Activated naive CD8-positive, alpha-beta T cell (primary cell): Measurements from ENCODE around the gene STAMBPL1.

Experiments used
- H3K27ac Mint-ChIP-seq: one replicate; pipeline ENCODE4 v1.8.0; 2021; ENCODE audit warnings: mixed read lengths
- H3K27me3 Mint-ChIP-seq: one replicate; pipeline ENCODE4 v1.8.0; 2021; ENCODE audit warnings: mixed read lengths
- H3K36me3 Mint-ChIP-seq: one replicate; pipeline ENCODE4 v1.8.0; 2021; ENCODE audit warnings: mixed read lengths
- H3K4me1 Mint-ChIP-seq: one replicate; pipeline ENCODE4 v1.8.0; 2021; ENCODE audit warnings: low read depth, mixed read lengths
- H3K4me3 Mint-ChIP-seq: one replicate; pipeline ENCODE4 v1.8.0; 2021; ENCODE audit warnings: mild to moderate bottlenecking, mixed read lengths
- H3K9me3 Mint-ChIP-seq: one replicate; pipeline ENCODE4 v1.8.0; 2021; ENCODE audit warnings: low read depth, mixed read lengths

STAMBPL1 gene

DNA sequence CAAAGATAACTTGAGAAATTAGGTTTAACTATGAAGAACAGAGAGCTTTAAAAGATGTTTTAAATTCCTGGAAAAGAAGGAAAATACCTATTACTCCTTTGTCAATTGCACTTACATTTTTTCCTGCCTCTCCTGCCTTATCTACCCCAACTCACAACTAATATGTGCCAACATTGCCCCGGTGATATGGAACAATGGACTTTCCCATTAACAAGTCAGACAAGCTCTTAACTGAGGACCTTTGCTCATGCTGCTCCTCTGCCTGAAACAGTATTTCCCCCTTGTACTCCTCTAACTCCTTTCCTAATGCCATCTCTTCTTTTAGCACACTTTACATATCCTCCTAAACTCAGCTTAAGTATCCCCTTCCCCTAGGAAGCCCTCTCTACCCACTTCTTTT, 77.3 kb downstream of the STAMBPL1 start:
- H3K36me3 Mint-ChIP-seq, result peaks cover 11% of the 10 kb centered on the region
- H3K4me3 Mint-ChIP-seq, result no peak overlapping the region
- no peaks in the 10 kb centered on the region for H3K27me3 Mint-ChIP-seq
- H3K27ac Mint-ChIP-seq, result no peak overlapping the region
- no peaks in the 10 kb centered on the region for H3K9me3 Mint-ChIP-seq
- H3K4me1 Mint-ChIP-seq, result peaks cover 16% of the 10 kb centered on the region

GRCh38 chr10:88958721-88959120, 78.7 kb downstream of the STAMBPL1 start:
- Mint-ChIP-seq H3K36me3 (peaks cover 10% of the 10 kb centered on the region), H3K27me3 (no peaks in the 10 kb centered on the region), H3K9me3 (no peaks in the 10 kb centered on the region), H3K4me3 (no peak overlapping the region), H3K4me1 (peaks cover 24% of the 10 kb centered on the region), H3K27ac (no peak overlapping the region)

GRCh38 chr10:88960802-88961201, 80.8 kb downstream of the STAMBPL1 start:
- H3K4me1 Mint-ChIP-seq, result peaks cover 24% of the 10 kb centered on the region
- H3K36me3 Mint-ChIP-seq, result peaks cover 3% of the 10 kb centered on the region
- no peaks in the 10 kb centered on the region for H3K9me3 Mint-ChIP-seq
- no peak overlapping the region for H3K27ac Mint-ChIP-seq
- H3K27me3 Mint-ChIP-seq, result no peaks in the 10 kb centered on the region
- no peak overlapping the region for H3K4me3 Mint-ChIP-seq

- Mint-ChIP-seq H3K4me3 (no peak overlapping the region), H3K9me3 (no peaks in the 10 kb centered on the region), H3K36me3 (peaks cover 3% of the 10 kb centered on the region), H3K4me1 (peaks cover 24% of the 10 kb centered on the region), H3K27ac (no peak overlapping the region), H3K27me3 (no peaks in the 10 kb centered on the region)
Measured at GRCh38 chr10:88961266-88961665, 81.2 kb downstream of the STAMBPL1 start.

GRCh38 chr10:88962336-88962735, 82.3 kb downstream of the STAMBPL1 start:
- H3K27ac Mint-ChIP-seq, result no peak overlapping the region
- H3K36me3 Mint-ChIP-seq, result peaks cover 3% of the 10 kb centered on the region
- H3K4me1 Mint-ChIP-seq, result peaks cover 24% of the 10 kb centered on the region
- H3K27me3 Mint-ChIP-seq, result no peaks in the 10 kb centered on the region
- peak overlapping the region; percentile 56 for H3K4me3 Mint-ChIP-seq
- H3K9me3 Mint-ChIP-seq, result no peaks in the 10 kb centered on the region

- Mint-ChIP-seq H3K27me3 (no peaks in the 10 kb centered on the region), H3K27ac (no peak overlapping the region), H3K9me3 (no peaks in the 10 kb centered on the region), H3K36me3 (peaks cover 3% of the 10 kb centered on the region), H3K4me3 (no peak overlapping the region), H3K4me1 (peaks cover 24% of the 10 kb centered on the region)
Measured at GRCh38 chr10:88963318-88963717, 83.3 kb downstream of the STAMBPL1 start.

- H3K4me1 Mint-ChIP-seq, result peaks cover 24% of the 10 kb centered on the region
- peaks cover 3% of the 10 kb centered on the region for H3K36me3 Mint-ChIP-seq
- H3K27me3 Mint-ChIP-seq, result no peaks in the 10 kb centered on the region
- no peak overlapping the region for H3K4me3 Mint-ChIP-seq
- no peak overlapping the region for H3K27ac Mint-ChIP-seq
- no peaks in the 10 kb centered on the region for H3K9me3 Mint-ChIP-seq
Measured at GRCh38 chr10:88964360-88964759, 84.3 kb downstream of the STAMBPL1 start.

GRCh38 chr10:88964869-88965415, 84.9 kb downstream of the STAMBPL1 start:
- peaks cover 24% of the 10 kb centered on the region for H3K4me1 Mint-ChIP-seq
- H3K36me3 Mint-ChIP-seq, result peaks cover under 1% of the 10 kb centered on the region
- H3K27me3 Mint-ChIP-seq, result no peaks in the 10 kb centered on the region
- H3K4me3 Mint-ChIP-seq, result no peak overlapping the region
- H3K9me3 Mint-ChIP-seq, result no peaks in the 10 kb centered on the region
- H3K27ac Mint-ChIP-seq, result no peak overlapping the region

DNA sequence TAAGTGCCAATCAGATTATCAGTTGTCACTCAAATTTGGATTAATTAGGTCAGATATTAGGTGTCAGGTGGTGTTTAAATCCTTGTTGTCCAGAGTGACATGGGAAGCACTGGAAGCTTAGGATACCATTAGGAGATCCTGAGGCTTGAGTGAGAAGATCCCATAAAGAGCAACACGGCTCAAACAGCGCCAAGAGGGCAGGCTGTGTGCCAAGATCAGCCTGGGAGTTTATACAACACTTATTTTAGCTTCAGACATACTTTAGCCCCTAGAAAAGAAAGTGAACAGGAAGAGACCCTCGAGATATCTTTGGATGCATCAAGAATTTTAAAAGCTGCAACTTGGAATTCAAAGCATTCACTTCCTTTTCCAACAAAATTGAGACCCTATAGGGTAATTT, 86.8 kb downstream of the STAMBPL1 start:
- Mint-ChIP-seq H3K9me3 (no peaks in the 10 kb centered on the region), H3K27me3 (no peaks in the 10 kb centered on the region), H3K4me3 (no peak overlapping the region), H3K27ac (no peak overlapping the region), H3K36me3 (no peaks in the 10 kb centered on the region), H3K4me1 (peaks cover 14% of the 10 kb centered on the region)

GRCh38 chr10:88968391-88968790, 88.3 kb downstream of the STAMBPL1 start:
- H3K27ac Mint-ChIP-seq, result no peak overlapping the region
- H3K36me3 Mint-ChIP-seq, result peaks cover 1% of the 10 kb centered on the region
- no peaks in the 10 kb centered on the region for H3K9me3 Mint-ChIP-seq
- H3K4me3 Mint-ChIP-seq, result no peak overlapping the region
- H3K4me1 Mint-ChIP-seq, result peaks cover 3% of the 10 kb centered on the region
- H3K27me3 Mint-ChIP-seq, result no peaks in the 10 kb centered on the region

DNA sequence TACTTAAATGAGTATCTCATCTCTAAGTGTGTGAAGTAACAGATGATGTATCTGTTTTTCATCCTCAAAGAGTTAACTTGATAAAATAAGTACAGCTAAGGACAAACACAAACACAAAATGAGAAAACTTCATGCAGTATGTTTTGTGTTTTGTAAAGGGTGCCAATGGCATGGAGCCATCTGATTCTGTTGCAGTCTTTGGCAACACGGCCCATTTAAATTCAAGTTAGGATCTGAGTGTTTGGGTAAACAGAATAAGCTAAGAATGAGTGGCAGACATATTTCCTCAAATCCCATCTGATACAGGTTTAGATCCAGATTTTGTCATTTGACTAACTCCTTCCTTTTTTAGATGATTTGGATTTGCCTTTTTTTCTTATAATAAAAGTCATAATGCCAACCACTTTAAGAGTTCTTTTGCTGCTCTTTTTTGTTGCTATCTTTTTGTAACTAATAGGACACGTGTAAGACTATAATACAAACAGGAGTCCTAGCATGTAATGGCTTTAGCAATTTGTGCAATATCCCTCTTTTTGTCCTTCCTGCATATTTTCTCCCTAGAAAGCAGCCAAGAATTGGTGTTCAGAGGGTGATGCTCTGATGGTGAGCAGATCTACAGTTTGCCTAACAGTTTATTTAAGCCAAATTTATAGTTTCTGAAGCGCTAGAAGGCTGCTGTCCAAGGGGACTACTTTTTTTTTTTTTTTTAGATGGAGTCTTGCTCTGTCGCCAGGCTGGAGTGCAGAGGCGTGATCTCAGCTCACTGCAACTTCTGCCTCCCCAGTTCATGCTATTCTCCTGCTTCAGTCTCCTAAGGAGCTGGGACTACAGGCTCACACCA, 91.4 kb downstream of the STAMBPL1 start:
- Mint-ChIP-seq H3K27me3 (no peaks in the 10 kb centered on the region), H3K27ac (no peak overlapping the region), H3K36me3 (peaks cover 2% of the 10 kb centered on the region), H3K9me3 (no peaks in the 10 kb centered on the region), H3K4me3 (no peak overlapping the region), H3K4me1 (peaks cover 17% of the 10 kb centered on the region)
